HG03039 (cell line): ENCODE measurements around the gene ADAMTS17.

ENCODE experiments used
- ATAC-seq: cut with Tn5 transposase; IDR thresholded peaks from one replicate; pipeline ENCODE4 v1.9.1; 2021; ENCODE audit warnings: mild to moderate bottlenecking, moderate library complexity; ENCODE audit not compliant: unreplicated experiment

Gene ADAMTS17

DNA sequence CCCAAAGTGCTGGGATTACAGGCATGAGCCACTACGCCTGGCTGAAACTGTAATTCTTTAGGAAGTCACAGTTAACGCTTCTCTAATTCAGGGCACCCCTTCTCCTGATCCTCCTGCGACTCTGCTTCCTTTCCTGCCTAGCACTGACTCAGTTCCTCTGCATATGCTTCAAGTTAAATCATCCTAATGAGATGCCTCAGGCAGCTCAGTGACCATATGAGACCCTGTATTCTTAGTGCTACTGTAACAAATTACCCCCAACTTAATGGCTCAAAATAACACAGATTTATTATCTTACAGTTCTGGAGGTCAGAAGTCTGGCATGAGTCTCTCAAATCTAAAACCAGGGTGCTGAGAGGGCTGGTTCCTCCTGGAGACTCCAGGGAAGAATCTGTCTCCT, 336.8 kb downstream of the ADAMTS17 start:
- ATAC-seq, result no peak

DNA sequence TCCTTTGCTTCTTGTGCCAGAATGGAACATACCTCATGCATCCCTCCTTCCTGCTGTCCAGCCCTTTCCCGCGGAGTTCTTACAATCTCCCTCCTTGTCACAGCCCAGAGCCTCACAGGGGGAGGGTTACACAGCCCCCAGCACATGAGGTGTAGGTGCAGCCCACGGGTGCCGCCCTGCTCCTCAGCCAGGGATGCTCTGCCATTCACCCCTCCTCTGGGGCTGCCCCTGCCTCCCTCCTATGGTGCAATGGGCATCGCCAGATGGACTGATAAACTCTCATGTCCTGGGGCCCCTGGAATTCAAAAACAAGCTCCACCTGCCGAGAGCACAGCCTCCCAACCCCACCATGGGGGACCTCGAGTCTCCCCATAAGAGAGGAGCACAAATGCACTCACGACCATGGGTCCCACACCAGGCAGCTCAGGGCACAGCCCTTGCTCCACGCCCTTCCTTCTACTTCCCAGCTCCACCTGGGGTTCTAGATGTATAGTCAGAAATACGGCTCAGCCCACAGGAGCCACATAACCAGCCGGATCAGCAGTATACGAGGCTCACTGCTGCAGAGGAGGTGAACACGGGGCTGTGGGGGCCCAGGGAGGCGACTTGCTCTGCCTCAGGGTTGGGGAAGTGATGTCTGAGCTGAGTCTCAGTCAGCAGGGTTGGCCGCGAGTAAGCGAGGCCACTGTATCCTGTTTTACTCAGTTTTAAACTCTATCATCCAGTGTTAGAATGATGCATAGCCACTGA, 338.8 kb downstream of the ADAMTS17 start:
- no peak for ATAC-seq

DNA sequence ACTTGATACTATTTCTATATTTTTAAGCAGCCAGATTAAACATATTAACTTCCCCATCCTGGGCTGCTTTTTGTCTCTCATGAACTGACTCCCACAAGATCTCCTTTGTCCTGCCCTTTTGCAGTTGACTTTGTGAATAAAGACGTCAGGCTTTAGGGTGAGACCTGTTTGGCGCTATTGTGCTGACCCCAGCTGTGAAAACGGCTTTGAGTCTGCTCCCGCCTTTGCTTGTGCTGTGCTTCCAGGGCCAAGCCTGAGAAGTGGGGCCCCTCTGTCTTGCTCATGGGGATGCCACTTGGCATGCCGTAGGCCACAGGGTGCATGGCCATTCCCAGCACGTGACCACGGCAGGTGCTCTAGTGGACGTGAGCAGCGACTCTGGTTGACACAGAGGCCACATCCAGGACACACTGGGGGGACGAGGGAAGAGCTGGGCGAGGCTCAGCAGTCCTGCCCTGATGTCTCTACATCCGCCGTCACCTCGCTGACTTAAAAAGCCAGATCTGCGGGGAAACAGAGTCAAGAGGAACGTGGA, 339.6 kb downstream of the ADAMTS17 start:
- ATAC-seq, result no peak

DNA sequence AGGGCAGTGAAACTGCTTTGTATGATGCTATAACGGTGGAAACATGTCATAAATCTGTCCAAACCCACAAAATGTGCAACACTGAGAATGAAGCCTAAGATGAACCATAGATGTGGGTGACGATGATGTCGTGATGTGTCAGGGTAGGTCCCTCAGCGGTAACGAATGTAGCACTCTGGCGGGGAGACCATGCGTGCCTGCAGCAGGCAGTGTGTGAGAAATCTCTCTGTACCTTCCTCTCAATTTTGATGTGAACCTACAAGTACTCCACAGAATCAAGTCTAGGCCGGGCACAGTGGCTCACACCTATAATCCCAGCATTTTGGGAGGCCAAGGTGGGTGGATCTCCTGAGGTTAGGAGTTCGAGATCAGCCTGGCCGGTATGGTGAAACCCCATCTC, 340.4 kb downstream of the ADAMTS17 start:
- ATAC-seq, result no peak

DNA sequence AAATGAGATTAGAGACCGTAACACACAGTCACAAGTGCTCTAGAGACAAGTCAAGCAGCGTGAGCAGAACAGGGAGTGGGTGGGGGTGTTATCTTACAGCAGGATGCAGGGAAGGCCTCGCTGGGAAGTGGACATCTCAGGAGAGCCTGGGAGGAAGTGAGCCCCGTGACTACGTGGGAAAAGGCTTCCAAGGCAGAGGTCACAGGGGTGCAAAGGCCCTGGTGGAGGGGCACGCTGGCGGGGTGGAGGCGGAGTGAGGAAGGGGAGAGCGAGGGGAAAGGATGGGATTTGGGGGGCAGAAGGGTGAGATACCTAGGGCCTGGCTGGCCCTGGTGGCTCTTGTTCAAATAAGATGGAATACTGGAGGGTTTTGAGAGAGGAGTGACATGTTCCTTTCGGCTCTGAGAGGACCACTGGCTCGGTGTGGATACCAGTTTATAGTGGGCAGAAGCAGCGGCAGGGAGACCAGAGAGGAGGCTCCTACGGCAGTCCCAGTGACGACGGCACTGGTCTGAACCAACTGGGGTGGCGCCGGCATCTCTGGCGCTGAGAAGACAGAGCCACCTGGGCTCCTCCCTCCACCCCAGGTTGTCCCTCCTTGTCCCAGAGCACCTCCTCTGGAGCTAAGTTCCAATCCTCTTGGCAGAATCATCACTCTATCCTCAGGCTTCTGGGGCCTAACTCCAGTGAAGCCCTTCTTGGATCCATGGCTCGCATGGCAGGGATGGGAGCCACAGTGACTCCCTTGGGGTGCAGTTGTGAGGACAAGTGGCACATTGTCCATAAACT, 342.3 kb downstream of the ADAMTS17 start:
- no peak for ATAC-seq

DNA sequence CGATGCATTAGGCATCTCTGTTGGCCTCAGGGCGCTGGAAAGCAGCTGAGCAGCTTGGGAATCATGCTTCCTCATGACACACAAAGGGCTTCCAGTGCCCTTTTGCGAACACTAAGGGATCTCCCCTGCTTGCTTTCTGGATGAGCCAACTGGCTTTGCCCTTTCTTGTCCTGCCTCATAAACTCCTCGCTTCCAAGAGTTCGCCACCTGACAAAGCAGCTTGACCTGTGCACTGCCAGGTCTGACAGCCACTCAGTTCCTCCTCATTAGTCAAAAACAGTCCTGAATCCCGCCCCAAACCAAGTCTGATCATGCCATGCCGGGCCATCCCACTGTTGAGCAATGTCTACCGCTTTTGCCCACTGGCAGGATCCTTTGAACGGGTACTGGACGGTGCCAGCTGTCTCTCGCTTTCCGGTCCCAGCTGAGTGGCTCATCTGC, 343.1 kb downstream of the ADAMTS17 start:
- ATAC-seq, result no peak

DNA sequence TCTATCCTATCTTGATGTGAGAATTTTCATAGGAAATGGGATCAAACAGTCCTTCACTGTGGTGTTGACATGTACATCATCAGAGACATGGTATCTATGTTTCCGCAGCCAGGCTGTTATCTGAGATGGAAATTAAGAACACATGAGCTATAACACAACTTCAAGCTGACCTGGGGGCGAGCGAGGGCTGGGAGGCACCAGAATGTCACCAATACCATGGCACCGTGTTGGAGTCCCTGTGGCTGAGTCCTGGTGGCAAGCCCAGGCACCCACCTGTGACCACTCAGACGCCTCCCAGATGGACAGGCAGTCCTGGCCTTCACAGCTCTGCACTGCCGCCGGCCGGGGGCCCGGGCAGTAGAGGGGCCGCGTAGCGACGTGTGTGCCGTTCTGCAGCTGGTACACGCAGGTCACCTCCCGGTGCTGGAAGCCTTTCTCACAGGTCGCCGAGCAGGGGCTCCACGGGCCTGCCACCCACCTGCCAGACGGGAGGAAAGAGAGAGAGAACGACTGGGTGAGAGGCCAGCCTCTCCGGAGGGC, 344.6 kb downstream of the ADAMTS17 start:
- ATAC-seq, result no peak

DNA sequence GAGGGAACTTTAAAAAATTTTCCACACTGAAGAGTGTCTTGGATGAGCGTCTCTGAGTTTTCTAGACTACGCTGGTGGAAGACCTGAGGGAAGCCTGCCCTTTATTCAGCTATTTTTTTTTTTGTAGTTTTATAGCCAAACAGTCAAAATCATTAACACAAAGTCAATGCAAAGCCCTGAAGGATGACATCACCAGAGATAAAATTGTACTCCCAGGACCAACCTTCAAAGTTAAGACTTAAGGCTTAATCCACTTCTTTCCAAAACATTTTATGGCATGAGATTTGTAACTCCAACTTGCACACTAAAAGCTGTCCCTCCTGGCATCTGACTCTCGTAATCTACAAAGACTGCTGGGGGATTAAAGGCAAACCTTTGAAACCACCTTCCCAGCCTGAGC, 345.1 kb downstream of the ADAMTS17 start:
- ATAC-seq, result no peak

DNA sequence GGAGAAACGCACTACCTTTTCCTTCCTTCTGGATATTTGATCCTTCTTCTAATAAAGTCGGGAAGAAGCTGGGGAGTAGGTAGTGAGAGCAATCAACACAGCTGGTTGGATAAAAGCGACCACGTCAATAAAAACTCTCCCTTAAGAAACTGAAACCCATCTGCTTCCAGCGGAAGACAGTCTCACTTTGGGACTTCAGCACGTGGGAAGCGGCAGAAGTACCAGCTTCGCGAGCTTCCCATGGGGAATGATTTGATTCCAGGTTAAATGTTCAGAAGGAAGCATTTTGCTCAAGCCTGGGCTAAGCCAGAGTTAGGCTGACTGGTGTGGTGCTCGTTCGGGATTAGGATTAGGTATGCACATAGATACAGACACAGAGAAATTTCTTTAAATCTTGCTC, 346.2 kb downstream of the ADAMTS17 start:
- no peak for ATAC-seq

DNA sequence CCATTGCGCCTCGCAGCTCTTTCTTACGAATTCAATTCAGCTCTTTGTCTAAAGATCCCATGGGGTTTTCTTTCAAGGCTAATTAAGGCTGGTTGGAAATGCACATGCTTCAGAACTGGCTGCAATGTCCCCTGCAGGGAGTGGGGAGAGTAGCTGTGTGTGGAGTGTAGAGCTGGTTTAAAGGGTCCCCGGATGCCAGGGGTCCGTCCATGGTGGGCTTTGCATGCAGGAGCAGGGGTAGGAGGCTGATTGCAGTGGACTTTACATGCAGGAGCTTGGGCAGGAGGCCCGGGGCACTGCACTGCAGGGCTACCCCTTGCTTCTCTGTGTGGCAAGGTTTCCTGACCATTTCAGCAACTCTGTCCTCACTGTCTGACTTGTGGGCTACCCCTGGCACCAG, 346.9 kb downstream of the ADAMTS17 start:
- no peak for ATAC-seq

DNA sequence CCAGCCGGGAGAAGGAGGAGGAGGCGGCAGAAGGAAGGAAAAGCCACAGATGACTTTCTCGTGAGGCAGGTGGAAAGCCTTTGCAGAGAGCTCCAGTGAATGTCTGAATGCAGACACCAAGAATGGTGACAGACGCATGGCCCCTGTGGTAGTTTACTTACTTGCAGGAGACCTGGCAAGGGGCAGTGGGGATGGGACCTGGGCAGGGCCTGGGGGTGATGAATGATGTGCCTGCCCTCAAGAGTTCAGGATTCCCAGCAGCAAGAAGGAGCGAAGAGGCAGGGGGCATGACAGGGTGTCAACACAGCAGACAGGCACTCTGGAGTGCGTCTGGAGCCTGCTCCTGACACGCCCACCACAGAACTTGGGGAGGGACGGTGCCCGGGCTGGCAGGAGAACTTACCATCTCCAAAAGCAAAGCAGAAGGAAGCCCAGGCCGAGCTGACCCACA, 348.1 kb downstream of the ADAMTS17 start:
- no peak for ATAC-seq

DNA sequence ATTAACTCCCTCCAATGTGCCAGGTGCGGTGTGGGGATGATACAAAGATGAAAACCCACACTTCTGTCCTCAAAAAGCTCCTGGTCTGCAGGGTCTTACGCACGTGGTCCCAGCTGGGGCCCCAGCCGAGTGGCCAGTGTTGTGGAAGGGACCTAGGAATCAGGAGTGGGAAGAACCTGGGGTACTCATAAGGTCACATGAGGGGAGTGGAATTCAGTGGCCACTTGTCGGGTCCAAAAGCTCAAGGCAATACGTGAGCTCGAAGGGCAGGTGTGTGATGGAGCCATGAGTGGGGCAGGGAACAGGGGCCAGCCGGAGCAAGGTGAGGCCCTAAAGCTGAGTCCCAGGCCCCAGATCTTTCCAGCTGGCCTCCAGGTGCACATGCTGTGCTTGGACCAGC, 348.5 kb downstream of the ADAMTS17 start:
- ATAC-seq, result no peak

DNA sequence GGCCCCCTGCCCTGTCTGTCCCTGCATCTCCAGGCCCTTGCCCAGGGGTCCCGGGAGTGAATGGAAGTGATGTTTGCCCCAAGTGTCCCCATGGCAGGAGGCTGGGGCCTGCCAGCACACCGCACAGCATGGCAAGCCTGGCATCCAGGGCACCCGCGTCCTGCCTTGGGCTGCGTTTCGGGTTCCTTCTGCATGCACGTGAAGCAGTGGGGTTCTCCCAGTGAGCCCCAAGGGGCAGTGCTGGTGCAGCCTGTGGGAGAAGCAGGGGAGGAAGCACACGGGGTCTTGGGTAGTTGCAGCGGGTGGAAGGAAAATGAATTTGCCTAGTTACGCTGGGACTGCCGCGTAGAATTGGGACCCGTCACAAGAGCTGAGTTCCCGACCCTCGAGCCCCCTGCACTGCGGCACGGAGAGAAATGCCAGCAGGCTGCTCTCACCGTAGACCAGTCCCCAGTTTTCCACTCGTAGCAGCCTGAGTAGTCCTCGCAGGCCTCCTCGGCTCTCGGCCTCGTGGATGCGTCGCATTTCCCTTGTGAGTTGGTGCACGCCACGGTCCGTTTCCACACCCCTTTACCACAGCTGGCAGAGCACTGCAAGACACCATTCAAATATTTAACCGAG, 349.1 kb downstream of the ADAMTS17 start:
- no peak for ATAC-seq

DNA sequence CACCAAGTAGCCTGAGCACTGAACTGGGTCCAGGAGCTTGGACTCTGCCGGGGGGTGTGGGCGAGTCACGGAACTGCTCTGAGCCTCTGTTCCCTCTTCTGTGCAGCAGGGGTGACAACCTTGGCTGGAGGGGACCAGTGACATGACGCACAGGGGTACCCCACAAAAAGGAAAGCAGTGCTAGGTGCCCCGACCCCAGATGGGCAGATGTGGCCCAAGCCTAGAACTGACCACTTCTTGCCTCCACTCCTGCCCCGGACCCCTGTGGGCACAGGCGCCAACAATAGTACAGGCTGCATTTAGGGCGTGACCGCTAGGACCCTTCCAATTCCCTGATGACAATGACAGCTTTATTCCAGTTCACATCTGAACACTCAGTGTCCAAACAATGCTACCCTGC, 352.7 kb downstream of the ADAMTS17 start:
- ATAC-seq, result no peak

DNA sequence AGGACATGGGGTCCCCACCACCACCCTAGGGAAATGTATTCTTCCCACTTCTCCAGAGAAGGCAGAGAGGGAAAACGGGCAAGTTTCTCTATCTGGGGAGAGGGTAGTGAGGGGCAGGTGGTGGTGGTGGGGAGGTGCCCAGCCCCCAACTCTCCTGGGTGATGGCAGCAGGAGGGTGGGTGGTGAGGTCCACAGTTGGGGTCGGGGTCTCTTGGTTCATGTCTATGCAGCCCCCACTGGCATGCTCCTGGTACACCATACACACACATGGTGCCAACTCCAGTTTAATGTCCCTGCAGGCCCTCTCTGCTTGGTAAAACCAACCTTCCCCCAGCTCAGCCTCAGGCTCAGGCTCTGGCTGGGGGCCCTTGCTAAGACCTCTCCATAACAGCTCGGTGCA, 354.1 kb downstream of the ADAMTS17 start:
- ATAC-seq, result no peak

DNA sequence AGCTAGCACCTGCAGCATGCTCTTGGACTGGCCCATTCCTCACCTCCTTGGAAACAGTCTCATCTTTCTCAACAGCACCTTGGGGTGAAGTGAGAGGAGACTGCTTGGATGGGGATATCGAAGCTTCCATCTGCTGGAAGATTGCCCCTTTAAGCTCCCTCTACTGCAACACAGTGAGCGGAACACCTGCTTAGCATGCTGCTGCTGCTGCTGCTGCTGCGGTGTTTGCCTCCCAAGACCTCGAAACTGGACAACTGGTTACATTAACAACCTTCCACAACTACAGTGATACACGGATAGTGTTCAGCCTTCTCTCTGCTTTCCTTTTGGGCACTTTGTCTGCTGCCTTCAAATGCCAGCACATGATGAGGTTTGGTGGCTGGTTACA, 354.7 kb downstream of the ADAMTS17 start:
- ATAC-seq, result no peak

DNA sequence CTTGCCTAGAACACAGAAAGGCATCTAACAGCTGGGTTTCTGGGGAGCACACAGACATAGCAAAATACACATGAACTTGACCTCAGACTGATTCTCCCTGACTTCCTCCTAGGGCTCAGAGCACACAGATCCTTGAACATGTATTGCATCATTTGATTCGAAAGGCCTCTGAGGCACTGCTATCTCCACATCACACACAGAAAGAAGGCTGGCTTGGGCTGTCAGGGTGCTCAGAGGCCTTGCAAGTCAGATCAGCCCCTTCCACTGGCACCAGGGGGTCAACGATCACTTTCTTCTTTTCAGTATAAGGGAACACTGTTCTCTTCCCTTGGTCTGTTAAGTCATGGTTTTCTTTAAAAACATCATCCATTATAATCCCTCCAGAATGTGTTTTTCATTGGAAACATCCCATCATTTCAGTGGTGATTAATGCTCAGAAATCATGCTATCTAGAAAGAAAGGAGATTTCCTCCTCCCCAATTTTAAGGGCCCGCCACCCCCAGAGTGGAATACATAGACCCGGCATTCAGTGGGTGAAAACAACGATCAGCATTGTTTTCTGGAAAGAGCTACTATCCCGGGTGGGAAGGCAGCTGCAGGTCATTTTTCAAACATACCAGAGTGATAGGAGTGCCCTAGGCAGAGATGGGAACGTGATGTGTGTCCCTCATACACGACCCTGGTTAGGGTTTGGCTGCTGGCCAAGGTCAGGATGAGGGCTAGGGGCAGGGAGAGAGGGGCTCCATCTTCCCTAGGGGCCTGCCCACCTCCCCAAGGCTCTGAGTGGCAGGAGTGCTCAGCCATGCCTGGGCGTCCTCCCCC, 355.3 kb downstream of the ADAMTS17 start:
- no peak for ATAC-seq

DNA sequence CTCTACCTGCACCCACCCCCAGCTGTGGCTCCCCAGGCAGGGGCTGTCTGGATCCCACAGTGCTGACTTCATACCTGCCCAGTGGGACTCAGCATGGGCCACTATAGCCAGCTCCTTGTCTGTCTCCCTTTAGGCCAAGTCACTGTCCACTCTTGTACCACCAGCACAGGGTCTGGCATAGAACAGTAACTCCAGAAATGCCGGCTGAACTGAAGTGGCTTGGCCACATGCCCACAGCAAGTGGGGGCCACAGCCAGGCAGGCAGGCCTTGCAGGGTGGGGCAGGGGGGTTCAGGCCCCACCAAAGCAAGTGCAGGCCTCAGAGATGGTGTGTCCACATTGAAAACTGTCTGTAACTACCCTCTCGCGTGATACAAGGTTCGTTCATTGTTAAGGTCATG, 355.9 kb downstream of the ADAMTS17 start:
- ATAC-seq, result no peak

DNA sequence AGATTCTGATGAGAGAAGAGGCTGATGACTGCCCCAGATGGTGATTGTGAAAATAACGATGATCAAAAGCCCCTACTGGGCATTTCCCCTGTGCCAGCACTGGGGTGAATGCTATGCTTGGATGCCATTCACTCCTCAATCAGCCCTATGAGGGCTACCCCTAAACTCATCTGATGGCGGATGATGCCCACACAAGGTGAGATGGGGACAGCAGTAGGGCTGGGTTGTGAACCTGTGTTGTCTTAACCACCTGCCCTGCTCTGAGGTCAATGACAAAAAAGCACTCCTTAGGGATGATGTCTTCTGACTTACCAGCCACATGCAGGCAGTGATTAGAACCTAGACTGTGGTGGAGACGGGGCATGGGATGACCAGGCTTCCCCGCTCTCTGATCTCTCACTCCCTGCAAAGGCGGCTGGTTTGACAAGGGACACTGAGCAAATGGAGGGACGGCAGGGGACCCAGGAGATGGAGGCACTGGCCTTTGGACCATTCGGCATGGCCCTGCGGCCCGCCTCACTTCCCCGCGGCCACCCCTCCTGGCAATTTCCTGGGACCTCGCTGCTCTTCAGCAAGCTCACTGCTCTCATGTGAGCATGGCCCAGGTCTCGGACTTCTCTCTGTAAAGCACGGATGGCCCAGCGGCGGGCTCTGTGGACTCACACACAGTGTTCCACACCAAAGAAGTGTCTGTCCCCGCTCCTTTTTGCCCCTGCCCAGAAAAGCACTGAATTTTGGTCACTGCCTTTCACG, 357.1 kb downstream of the ADAMTS17 start:
- no peak for ATAC-seq

DNA sequence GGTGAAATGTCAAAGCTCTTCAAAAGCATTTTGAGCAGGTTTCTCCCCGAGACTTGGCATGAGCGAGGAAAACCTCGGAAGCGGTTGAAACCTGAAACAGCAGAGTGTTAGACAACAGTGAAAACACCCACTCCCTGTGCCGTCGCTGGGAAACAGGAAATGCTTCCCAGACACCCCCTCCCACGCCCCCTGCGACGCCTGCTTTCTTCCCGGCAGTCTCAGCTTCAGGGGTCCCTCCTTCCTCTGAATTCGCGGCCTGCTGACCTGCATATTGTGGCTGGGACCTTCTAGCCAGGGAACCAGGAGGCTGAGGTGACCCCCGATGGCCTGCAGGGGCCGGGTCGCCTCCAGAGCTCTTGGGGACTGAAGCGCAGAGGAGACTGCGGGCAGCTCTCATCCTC, 357.9 kb downstream of the ADAMTS17 start:
- no peak for ATAC-seq
